ENCODE measurements around the gene STXBP2.
"Not testable (repeated sequence)": the region's sequence is repeated elsewhere in the genome, so short reads cannot be mapped to it uniquely, and the experiment has no call there.

STXBP2 gene

GRCh38 chr19:7635670-7636069, 1.2 kb upstream of the STXBP2 start:
- no peak for DNase-seq

- DNase-seq, result no peak
These were observed 606 bp upstream of the STXBP2 start for GRCh38 chr19:7636317-7636690.

GRCh38 chr19:7637374-7638256, 705 bp downstream of the STXBP2 start:
- no peak for DNase-seq

- DNase-seq, result no peak
These were observed 2.0 kb downstream of the STXBP2 start for GRCh38 chr19:7638802-7639465.

- no peak for DNase-seq
These were observed 3.0 kb downstream of the STXBP2 start for GRCh38 chr19:7639863-7640348.

- no peak for DNase-seq
These were observed 3.9 kb downstream of the STXBP2 start for GRCh38 chr19:7640803-7641202.

- DNase-seq, result no peak
These were observed 4.7 kb downstream of the STXBP2 start for GRCh38 chr19:7641290-7642276.

- no peak for DNase-seq
These were observed 5.6 kb downstream of the STXBP2 start for GRCh38 chr19:7642295-7643030.

- DNase-seq, result no peak
These were observed 6.1 kb downstream of the STXBP2 start for GRCh38 chr19:7643031-7643415.

GRCh38 chr19:7643629-7644549, 7.0 kb downstream of the STXBP2 start:
- DNase-seq, result not testable (repeated sequence)

GRCh38 chr19:7644550-7644877, 7.6 kb downstream of the STXBP2 start:
- no peak for DNase-seq

GRCh38 chr19:7645163-7645562, 8.3 kb downstream of the STXBP2 start:
- DNase-seq, result no peak

GRCh38 chr19:7645656-7646425, 8.9 kb downstream of the STXBP2 start:
- no peak for DNase-seq

- DNase-seq, result no peak
These were observed 9.5 kb downstream of the STXBP2 start for GRCh38 chr19:7646426-7646700.

GRCh38 chr19:7647156-7647555, 10.2 kb downstream of the STXBP2 start:
- DNase-seq, result no peak

- DNase-seq, result no peak
These were observed 11.5 kb downstream of the STXBP2 start for GRCh38 chr19:7648265-7649014.

GRCh38 chr19:7650148-7650547, 13.2 kb downstream of the STXBP2 start:
- DNase-seq, result no peak

GRCh38 chr19:7652061-7652641, 15.2 kb downstream of the STXBP2 start:
- DNase-seq, result peak; percentile 66

GRCh38 chr19:7654401-7654800, 17.5 kb downstream of the STXBP2 start:
- no peak for DNase-seq

GRCh38 chr19:7655581-7655980, 18.7 kb downstream of the STXBP2 start:
- no peak for DNase-seq
